Spleen (tissue), 11 donors: ENCODE data around the gene KIDINS220. TPM values are rescaled to one million over a fixed set of nuclear protein-coding genes. Genes with fewer than 3 reads are reported as not detected.

Experiments
- DNase-seq: peaks from one replicate; pipeline ENCODE4 v3.0.0-alpha.2; 2020
- H3K27ac ChIP-seq, 8 donors: fragments of 200-600 bp; sonication (generic) in 7 of 8; 1 replicate in 4 of 8; 2 replicates in 4 of 8; pipeline versions ENCODE4 v1.5.0 to v1.8.0; 2016 to 2021; ENCODE audit warnings: inconsistent platforms in 4 of 8, mild to moderate bottlenecking in 4 of 8, moderate library complexity in 1 of 8
- H3K27me3 ChIP-seq, 7 donors: fragments of 200-600 bp; sonication (generic) in 6 of 7; replicated peaks in 1 of 7; 1 replicate in 4 of 7; 2 replicates in 3 of 7; pipeline versions ENCODE4 v1.5.0 to v1.8.0; 2016 to 2021; ENCODE audit warnings: inconsistent platforms in 3 of 7, mild to moderate bottlenecking in 1 of 7
- H3K36me3 ChIP-seq, 6 donors: fragments of 200-600 bp; sonication (generic) in 5 of 6; 1 replicate in 4 of 6; 2 replicates in 2 of 6; pipeline versions ENCODE4 v1.5.0 to v1.8.0; 2016 to 2021; ENCODE audit warnings: inconsistent platforms in 2 of 6
- H3K4me1 ChIP-seq, 6 donors: fragments of 200-600 bp; sonication (generic) in 5 of 6; 1 replicate in 3 of 6; 2 replicates in 3 of 6; pipeline versions ENCODE4 v1.5.0 to v1.8.0; 2016 to 2021; ENCODE audit warnings: inconsistent platforms in 3 of 6
- H3K4me3 ChIP-seq, 8 donors: fragments of 200-600 bp; sonication (generic) in 7 of 8; 1 replicate in 4 of 8; 2 replicates in 4 of 8; pipeline versions ENCODE4 v1.5.0 to v1.8.0; 2016 to 2021; ENCODE audit warnings: inconsistent platforms in 4 of 8, mild to moderate bottlenecking in 4 of 8, moderate library complexity in 2 of 8
- H3K9me3 ChIP-seq, 8 donors: fragments of 200-600 bp; sonication (generic) in 7 of 8; 1 replicate in 4 of 8; 2 replicates in 4 of 8; pipeline versions ENCODE4 v1.5.0 to v1.8.0; 2016 to 2021; ENCODE audit warnings: inconsistent platforms in 4 of 8
- CTCF ChIP-seq, 11 experiments: fragments of 200-600 bp in 7 of 11; fragments of 450-650 bp in 4 of 11; sonication (generic) in 4 of 11; IDR thresholded peaks in 8 of 11; conservative IDR thresholded peaks in 3 of 11; 1 replicate in 7 of 11; 2 replicates in 4 of 11; pipeline versions ENCODE4 v1.4.0 to v1.8.0; 2016 to 2021; ENCODE audit warnings: antibody characterized with exemption in 11 of 11, inconsistent platforms in 4 of 11, mild to moderate bottlenecking in 1 of 11
- POLR2A ChIP-seq, 3 donors: fragments of 450-650 bp; IDR thresholded peaks; one replicate each; pipeline ENCODE4 v1.5.1; 2017; ENCODE audit warnings: antibody characterized with exemption in 3 of 3, mild to moderate bottlenecking in 1 of 3
- POLR2AphosphoS5 ChIP-seq, 3 donors: sonication (generic); formaldehyde crosslinking; IDR thresholded peaks; one replicate each; pipeline ENCODE4 v1.5.1; 2017; ENCODE audit warnings: antibody characterized with exemption in 3 of 3
- WGBS, 5 donors: extraction: QIAGEN DNeasy Blood & Tissue Kit in 3 of 5; methylation state at CpG; one replicate each; pipeline versions ENCODE4 v1.1.5 to v1.1.7; 2013 to 2018; 5-methylcytosine and 5-hydroxymethylcytosine counted together
- intact Hi-C: fragments of 100-400 bp; cut with DNase I; formaldehyde crosslinking; loops from one replicate; pipeline ENCODE4 v1.15.0; 2023; ENCODE audit warnings: low total_unique reads
- polyA plus RNA-seq, 3 donors: library from polyadenylated mRNA; stranded (reverse); fragments of 200-250 nt; gene quantifications; one replicate each; pipeline ENCODE4 v1.2.1, GENCODE V29; 2013
- total RNA-seq, 7 donors: library from RNA; depleted of rRNA in 3 of 7; stranded (reverse); fragments of >200 nt in 3 of 7; fragmentation: NEBNext Ultra II Directional in 4 of 7; extraction: Animal tissue kit (Norgen Biotek cat#: 25700) in 4 of 7; gene quantifications; one replicate each; pipeline versions ENCODE4 v1.1.0 to v1.2.1, GENCODE V29; 2016 to 2021
- donor health status: healthy with polysubstance abuse.
- donor health status: DM: no; HTN: no; CAD: no; lungs with moderate emphysema.
- donor health status: DM: no; HTN: no; CAD: no.
- donor health status: Bipolar disorder and iron deficiency.
- donor health status: healthy.
- donor health status: DM: no; HTN: no; CAD: no.
- donor health status: DM: yes; HTN: yes; CAD: no.

The KIDINS220 gene
- total and polyA plus RNA-seq, 10 donors: 6.0 to 84.1 (median 59.0) TPM

DNA sequence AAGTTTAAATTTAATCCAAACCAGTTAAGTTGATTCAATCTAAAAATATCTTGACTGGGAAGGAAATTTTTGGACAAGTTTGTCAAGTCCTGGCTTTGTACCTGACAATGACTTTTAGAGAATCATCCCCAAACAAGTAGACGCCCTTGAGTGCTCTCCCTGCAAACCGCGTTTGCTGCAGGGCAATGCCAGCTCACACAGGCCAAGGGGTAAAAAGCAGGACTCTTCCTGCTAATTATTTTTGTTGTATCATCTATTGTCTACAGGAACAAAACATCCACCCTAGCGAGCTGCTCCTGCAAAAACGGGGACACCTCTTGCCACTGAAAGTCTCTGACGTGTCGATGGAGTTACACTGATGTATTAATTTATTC, 144.6 kb downstream of the KIDINS220 start:
- Histone ChIP-seq H3K36me3 (no peaks in the 10 kb centered on the region), H3K27ac (no peak overlapping the region), H3K4me1 (peaks cover 0 to 20% (median 10%) of the 10 kb centered on the region in 6 donors), H3K9me3 (peaks cover 0 to 7% (median under 1%) of the 10 kb centered on the region in 8 donors), H3K27me3 (peaks cover 0 to 33% (median 12%) of the 10 kb centered on the region in 7 donors), H3K4me3 (no peak overlapping the region)
- no peak for DNase-seq
- TF ChIP-seq CTCF (IDR thresholded peaks at IDR 0.05 in 8 of 11, conservative IDR thresholded peaks at IDR 0.05 in 3 of 11) (no peak), POLR2A (IDR thresholded peaks at IDR 0.05) (no peak), POLR2AphosphoS5 (IDR thresholded peaks at IDR 0.05) (no peak)
- intact Hi-C loops: no loop called here
- 46 to 69% (median 56%) methylated on average over 7 of the region's 7 CpGs for WGBS, 5 donors

GRCh38 chr2:8691859-8692437, 145.5 kb downstream of the KIDINS220 start:
- peaks cover 0 to 20% (median 10%) of the 10 kb centered on the region in 6 donors for H3K4me1 ChIP-seq
- no peak overlapping the region for H3K4me3 ChIP-seq
- DNase-seq: no peak
- peaks cover 0 to 33% (median 12%) of the 10 kb centered on the region in 7 donors for H3K27me3 ChIP-seq
- WGBS, 5 donors: 61 to 79% (median 74%) methylated on average over 9 of the region's 9 CpGs
- no peaks in the 10 kb centered on the region for H3K9me3 ChIP-seq
- no peaks in the 10 kb centered on the region for H3K36me3 ChIP-seq
- H3K27ac ChIP-seq: no peak overlapping the region
- intact Hi-C loops: no loop called here
- TF ChIP-seq POLR2A (IDR thresholded peaks at IDR 0.05) (no peak), POLR2AphosphoS5 (IDR thresholded peaks at IDR 0.05) (no peak), CTCF (IDR thresholded peaks at IDR 0.05 in 8 of 11, conservative IDR thresholded peaks at IDR 0.05 in 3 of 11) (no peak)

DNA sequence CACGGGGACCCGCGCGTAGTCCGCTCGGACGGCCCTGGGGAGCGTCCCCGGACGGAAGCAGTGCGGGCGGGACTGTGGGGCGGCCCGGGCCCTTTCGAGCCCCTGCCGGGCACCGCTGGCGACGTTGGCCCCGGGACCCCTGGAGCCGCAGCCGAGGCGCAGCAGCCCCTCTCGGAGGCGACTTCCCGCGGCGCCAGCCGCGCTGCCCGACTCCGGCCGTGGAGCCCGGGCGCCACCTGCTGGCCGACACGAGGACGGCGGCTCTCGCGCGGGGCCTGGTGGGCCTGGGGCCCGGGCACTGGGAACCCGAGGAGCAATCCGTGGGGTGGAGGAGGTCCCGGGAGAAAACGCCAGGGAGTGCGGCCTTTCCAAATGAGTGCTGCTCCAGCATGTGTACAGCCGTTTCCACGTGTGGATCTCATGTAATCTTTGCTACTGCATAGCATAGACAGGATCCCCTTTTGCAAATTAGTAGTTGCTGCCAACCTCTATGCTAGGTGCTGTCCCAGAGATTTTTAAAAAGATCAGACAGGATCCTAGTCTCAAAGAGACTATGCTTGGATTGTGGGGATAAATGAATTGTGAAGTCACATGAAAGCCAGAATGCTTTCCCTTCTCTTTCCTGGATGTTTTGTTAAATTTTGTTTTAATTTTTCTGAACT, 151.6 kb downstream of the KIDINS220 start:
- intact Hi-C loops: loop anchor here (5.0 kb wide), 1 partner anchor 1259 kb away; no protein-coding TSS in a partner anchor
- Histone ChIP-seq H3K4me3 (peak overlapping the region; percentile 48 to 75 (median 68)), H3K9me3 (no peaks in the 10 kb centered on the region), H3K36me3 (no peaks in the 10 kb centered on the region), H3K27me3 (peaks cover 0 to 48% (median 8%) of the 10 kb centered on the region in 7 donors), H3K27ac (peak overlapping the region; percentile 70 to 96 (median 88)), H3K4me1 (peaks cover 3 to 43% (median 27%) of the 10 kb centered on the region in 6 donors)
- 1% methylated on average over 10 to 50 of the region's 50 CpGs for WGBS, 5 donors
- TF ChIP-seq POLR2AphosphoS5 (IDR thresholded peaks at IDR 0.05): peak; percentile 23 to 46 (median 27)
- TF ChIP-seq CTCF (IDR thresholded peaks at IDR 0.05 in 8 of 11, conservative IDR thresholded peaks at IDR 0.05 in 3 of 11): peak; percentile 67 to 99 (median 94)
- TF ChIP-seq POLR2A (IDR thresholded peaks at IDR 0.05): no peak
- peak; percentile 96 for DNase-seq
